ENCODE data around the gene PEX26.
"Not testable (repeated sequence)": the region's sequence is repeated elsewhere in the genome, so short reads cannot be mapped to it uniquely, and the experiment has no call there.

The PEX26 gene

GRCh38 chr22:18071968-18072310 is 5.9 kb upstream of the PEX26 start:
- DNase-seq = no peak

GRCh38 chr22:18073467-18073866 is 4.3 kb upstream of the PEX26 start:
- no peak for DNase-seq

DNA sequence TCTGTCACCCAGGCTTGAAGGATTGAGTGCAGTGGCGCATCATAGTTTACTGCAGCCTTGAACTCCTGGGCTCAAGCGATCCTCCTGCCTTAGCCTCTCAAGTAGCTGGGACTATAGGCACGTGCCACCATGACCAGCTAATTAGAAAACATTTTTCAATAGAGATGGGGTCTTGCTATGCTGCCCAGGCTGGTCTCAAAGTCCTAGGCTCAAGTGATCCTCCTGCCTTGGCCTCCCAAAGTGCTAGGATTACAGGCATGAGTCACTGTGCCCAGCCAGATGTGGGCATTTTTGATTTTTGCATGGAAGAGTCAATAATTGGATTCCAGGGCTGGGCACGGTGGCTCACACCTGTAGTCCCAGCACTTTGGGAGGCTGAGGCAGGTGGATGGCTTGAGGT is 3.9 kb upstream of the PEX26 start:
- not testable (repeated sequence) for DNase-seq

DNA sequence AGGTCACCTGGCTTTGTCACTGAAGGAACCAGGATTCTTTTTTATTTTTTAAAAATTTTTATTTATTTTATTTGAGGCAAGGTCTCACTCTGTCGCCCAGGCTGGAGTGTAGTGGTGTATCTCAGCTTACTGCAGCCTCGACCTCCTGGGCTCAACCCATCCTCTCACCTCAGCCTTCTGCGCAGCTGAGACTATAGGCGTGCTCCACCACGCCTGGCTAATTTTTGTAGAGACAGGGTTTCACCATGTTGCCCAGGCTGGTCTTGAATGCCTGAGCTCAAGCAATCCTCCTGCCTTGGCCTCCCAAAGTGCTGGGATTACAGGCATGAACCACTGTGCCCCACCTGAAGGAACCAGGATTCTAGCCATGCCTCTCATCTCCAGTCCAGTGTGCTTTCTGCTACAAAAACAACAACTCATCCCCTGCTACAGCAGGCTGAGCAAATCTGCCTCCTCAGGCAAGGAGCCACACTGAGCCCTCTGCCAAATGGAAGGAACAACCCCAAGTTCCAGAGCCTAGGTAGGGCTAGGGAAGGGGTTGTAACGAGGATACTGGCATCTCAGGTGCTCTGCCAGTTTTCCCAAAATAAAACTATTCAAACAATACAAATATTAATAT is 2.6 kb upstream of the PEX26 start:
- no peak for DNase-seq

- DNase-seq = peak; percentile 71 to 83
These were observed 1.9 kb upstream of the PEX26 start for GRCh38 chr22:18075720-18076497.

- DNase-seq = no peak
These were observed 627 bp upstream of the PEX26 start for GRCh38 chr22:18077087-18077638.

DNA sequence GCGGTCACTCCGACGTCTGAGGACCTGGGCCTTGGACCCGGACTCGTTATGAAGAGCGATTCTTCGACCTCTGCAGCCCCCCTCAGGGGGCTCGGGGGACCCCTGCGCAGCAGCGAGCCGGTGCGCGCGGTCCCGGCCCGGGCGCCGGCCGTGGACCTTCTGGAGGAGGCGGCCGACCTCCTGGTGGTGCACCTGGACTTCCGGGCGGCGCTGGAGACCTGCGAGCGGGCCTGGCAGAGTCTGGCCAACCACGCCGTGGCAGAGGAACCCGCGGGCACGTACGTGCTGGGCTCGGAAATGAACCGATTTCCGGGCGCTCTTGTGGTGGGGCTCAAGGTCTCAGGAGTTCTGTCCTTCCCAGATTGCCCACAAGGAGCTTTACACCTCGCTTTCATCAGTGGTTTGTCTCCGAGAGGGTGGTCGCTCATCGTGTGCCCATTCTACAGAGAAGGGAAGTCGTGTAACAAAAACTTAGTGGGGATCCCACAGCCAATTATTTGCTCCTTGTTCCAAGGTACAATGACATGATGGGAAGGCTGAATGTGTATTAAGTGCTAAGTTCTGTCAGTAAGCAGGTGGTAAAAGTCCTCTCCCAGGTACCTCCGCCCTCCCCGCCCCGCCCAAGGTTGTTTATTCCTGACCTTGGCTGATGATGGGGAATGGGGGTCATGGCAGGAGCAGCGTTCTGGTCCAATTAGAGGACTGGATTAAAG is 695 bp downstream of the PEX26 start:
- DNase-seq = peak; percentile 26 to 62

DNA sequence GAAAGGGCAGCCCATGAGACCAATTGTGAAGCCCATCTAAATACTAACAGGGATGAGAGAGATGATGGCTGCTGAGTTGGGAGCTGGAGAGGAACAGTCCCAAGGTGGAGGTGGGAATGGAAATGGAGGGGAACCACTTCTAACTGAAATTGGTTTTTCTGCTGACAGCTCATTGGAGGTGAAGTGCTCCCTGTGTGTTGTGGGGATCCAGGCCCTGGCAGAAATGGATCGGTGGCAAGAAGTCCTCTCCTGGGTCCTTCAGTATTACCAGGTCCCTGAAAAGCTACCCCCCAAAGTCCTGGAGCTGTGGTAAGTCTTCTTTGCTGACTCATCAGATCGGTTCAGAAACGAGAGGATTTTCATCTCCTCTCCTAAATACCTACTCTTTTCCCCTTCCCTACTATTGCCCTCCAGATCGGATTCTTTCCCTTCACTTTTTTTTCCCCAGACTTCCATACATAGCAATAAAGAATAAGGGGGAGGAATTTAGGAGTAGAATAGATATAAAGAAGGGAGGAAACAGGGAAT is 2.0 kb downstream of the PEX26 start:
- no peak for DNase-seq

- no peak for DNase-seq
These were observed 3.6 kb downstream of the PEX26 start for GRCh38 chr22:18081416-18081815.

GRCh38 chr22:18082467-18082866 is 4.7 kb downstream of the PEX26 start:
- DNase-seq = no peak

DNA sequence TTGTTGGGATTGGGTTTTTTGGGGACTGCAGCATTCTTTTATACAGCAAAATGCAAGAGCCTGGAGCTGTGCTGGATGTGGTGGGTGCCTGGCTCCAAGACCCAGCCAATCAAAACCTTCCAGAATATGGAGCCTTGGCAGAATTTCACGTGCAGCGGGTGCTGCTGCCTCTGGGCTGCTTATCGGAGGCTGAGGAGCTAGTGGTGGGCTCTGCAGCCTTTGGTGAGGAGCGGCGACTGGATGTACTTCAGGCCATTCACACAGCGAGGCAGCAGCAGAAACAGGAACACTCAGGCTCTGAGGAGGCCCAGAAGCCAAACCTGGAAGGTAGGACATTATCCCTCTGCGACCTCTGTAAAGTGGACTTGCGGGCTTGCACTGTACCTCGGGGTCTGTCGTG is 5.6 kb downstream of the PEX26 start:
- DNase-seq = no peak

DNA sequence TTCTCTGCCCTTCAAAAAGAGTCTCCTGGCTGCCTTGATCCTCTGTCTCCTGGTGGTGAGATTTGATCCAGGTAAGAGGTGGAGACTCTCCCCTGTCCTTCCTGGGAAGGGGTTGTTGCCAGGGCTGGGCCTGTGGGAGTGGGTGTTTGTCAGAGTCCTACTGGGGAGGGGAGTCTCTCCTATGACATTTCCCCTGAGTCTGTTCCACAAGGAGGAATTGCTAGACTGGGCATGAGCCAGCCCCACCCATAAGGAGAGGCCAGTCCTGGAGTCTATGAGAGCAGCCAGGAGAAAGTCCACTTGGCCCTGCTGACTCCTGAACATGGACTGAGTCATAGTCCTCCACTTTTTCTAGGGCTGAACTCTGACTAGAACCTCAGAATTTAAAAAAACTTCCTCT is 7.4 kb downstream of the PEX26 start:
- DNase-seq = no peak

GRCh38 chr22:18087350-18087855 is 9.6 kb downstream of the PEX26 start:
- no peak for DNase-seq

GRCh38 chr22:18088825-18089568 is 11.2 kb downstream of the PEX26 start:
- DNase-seq = no peak

- no peak for DNase-seq
These were observed 12.5 kb downstream of the PEX26 start for GRCh38 chr22:18090286-18090685.

- no peak for DNase-seq
These were observed 13.7 kb downstream of the PEX26 start for GRCh38 chr22:18091478-18091877.

GRCh38 chr22:18091916-18092526 is 14.2 kb downstream of the PEX26 start:
- DNase-seq = no peak

- no peak for DNase-seq
These were observed 15.9 kb downstream of the PEX26 start for GRCh38 chr22:18093661-18094060.

DNA sequence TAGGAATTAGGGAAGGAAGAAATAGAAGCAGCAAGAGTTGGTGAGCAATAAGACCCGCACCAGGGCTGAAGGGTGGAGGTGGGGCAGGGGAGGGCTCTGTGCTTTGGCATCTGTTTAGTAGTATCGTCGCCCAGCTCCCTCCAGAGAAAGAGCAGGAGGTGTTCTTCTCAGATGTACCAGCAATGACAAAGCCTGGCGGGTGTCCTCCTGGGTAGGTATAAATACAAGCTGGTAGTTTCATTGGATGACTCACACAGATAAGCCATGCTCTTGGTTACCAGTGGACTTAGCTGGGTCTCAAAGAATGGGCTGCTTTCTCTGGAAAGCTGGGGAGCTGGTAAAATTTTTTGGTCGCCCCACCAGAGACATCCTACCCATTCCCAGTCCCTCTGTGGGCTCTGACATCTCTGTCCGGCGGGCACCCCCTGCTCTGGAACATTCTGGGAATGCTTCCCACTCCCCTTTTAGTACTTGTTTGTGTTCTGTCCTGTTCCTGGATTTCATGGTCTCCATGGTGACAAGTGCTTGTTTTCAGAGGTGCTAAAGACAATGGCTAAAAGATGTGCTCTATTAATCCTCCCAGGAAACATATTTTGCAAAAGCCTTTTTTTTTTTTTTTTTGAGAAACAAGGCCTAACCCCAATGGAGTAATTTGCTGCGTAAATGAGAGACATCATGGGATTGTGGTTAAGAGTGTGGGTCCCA is 17.5 kb downstream of the PEX26 start:
- no peak for DNase-seq

GRCh38 chr22:18096823-18097222 is 19.0 kb downstream of the PEX26 start:
- DNase-seq = no peak

DNA sequence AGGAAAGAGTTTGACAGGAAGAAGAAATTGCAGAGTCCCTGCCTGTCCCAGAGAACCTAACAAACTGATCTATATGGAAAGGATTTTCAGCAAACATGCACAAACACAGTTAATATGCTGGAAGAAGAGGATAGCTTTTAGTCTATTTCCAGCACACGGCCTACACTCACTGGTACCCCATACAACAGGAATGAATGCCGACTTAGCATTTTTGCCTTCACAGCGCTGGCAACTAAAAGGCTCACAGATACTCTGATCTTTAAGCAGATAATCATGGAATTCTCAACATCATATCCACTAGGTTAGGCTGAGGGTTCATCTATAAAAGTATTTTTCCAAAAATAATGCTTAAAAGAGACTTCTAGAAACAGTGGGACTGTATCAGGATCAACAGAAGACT is 23.0 kb downstream of the PEX26 start:
- DNase-seq = no peak

- DNase-seq = no peak
These were observed 23.7 kb downstream of the PEX26 start for GRCh38 chr22:18101536-18101935.
